Endothelial cell (in vitro differentiated cells): ENCODE measurements around the gene THUMPD1. TPM values are rescaled to one million over a fixed set of nuclear protein-coding genes. Genes with fewer than 3 reads are reported as not detected.
"Not testable (repeated sequence)": the region's sequence is repeated elsewhere in the genome, so short reads cannot be mapped to it uniquely, and the experiment has no call there.

ENCODE experiments used
- DNase-seq: peaks from one replicate; pipeline ENCODE4 v3.0.0; 2021; ENCODE audit warnings: low spot score
- H3K27ac Mint-ChIP-seq: one replicate; pipeline ENCODE4 v1.8.0; 2021; ENCODE audit warnings: mixed read lengths, inconsistent platforms; ENCODE audit not compliant: unreplicated experiment
- H3K27me3 Mint-ChIP-seq: one replicate; pipeline ENCODE4 v1.8.0; 2021; ENCODE audit warnings: mild to moderate bottlenecking, moderate library complexity, mixed read lengths, inconsistent platforms; ENCODE audit not compliant: unreplicated experiment
- H3K36me3 Mint-ChIP-seq: one replicate; pipeline ENCODE4 v1.8.0; 2021; ENCODE audit warnings: mild to moderate bottlenecking, low read depth, mixed read lengths, inconsistent platforms; ENCODE audit not compliant: unreplicated experiment
- H3K4me1 Mint-ChIP-seq: one replicate; pipeline ENCODE4 v1.8.0; 2021; ENCODE audit warnings: mild to moderate bottlenecking, mixed read lengths, inconsistent platforms; ENCODE audit not compliant: unreplicated experiment
- H3K4me3 Mint-ChIP-seq: one replicate; pipeline ENCODE4 v1.8.0; 2021; ENCODE audit warnings: mild to moderate bottlenecking, mixed read lengths, inconsistent platforms; ENCODE audit not compliant: unreplicated experiment
- H3K9me3 Mint-ChIP-seq: one replicate; pipeline ENCODE4 v1.8.0; 2021; ENCODE audit warnings: mixed read lengths, inconsistent platforms; ENCODE audit not compliant: unreplicated experiment
- CTCF ChIP-seq: fragments of 200-600 bp; sonication (generic); IDR thresholded peaks from one replicate; pipeline ENCODE4 v1.5.0; 2021; ENCODE audit warnings: antibody characterized with exemption; ENCODE audit not compliant: unreplicated experiment
- total RNA-seq: library from RNA; stranded (reverse); fragmentation: NEBNext Ultra II Directional; extraction: Animal tissue kit (Norgen Biotek cat#: 25700); gene quantifications from one replicate; pipeline ENCODE4 v1.2.1, GENCODE V29; 2021; ENCODE audit not compliant: unreplicated experiment

The THUMPD1 gene
- total RNA-seq, 1 donor from 2014 or later: 32.2 TPM

DNA sequence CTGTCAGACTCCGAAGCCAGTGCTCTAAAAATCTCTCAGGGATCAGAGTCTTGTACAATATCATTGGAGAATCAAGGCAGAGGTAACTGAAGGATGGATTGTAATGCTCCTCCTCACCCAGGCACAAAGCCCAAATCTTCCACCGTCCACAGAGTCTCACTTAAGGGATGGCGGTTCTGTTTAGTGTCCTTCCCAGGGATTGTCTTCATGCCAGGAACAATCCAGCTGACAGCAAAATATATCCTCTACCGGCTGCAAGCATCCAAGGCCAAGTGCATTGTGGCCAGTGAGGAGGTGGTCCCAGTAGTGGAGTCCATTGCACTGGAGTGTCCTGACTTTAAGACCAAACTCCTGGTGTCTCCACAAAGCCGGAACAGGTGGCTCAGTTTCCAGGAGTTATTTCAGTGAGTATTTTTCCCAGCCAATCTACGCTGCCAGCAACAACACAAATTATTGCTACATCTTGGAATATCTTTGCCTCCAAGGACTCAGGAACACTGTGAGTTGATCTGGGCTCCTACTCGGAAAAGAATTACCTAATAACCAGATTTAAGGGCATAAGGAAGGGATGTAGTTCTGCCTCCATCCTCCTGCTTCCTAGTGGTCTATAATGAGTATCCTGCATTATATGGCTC, 30.2 kb downstream of the THUMPD1 start:
- Mint-ChIP-seq H3K27ac (no peak overlapping the region), H3K4me3 (no peak overlapping the region), H3K4me1 (no peaks in the 10 kb centered on the region), H3K27me3 (no peaks in the 10 kb centered on the region), H3K9me3 (no peaks in the 10 kb centered on the region), H3K36me3 (no peaks in the 10 kb centered on the region)
- DNase-seq: no peak
- no peak for TF ChIP-seq CTCF

- not testable (repeated sequence) for H3K27ac Mint-ChIP-seq, H3K4me1 Mint-ChIP-seq, H3K9me3 Mint-ChIP-seq, H3K4me3 Mint-ChIP-seq, H3K27me3 Mint-ChIP-seq, H3K36me3 Mint-ChIP-seq
- peak; percentile 71 for TF ChIP-seq CTCF
- peak; percentile 38 for DNase-seq
Measured at GRCh38 chr16:20708129-20708528, 33.5 kb downstream of the THUMPD1 start.

DNA sequence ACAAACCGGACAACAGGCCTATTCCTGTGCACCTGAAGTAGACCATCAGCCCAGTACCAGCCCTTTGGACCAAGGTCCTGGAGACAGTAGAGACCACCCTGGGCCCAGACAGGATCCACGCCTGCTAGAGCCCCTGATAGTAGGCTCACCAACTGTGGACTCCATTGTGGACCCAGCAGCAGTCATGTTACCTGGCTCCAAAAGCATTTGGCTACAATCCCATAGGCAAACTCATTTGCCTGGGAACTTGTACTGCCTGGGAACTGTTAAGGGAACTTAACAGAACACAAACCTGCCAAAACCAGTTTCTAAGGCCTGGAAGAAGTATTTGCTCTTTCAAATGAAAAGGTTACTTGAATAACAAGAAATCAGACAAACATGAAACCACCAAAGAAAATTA, 34.2 kb downstream of the THUMPD1 start:
- Mint-ChIP-seq H3K27me3 (peaks cover 1% of the 10 kb centered on the region), H3K4me1 (no peaks in the 10 kb centered on the region), H3K4me3 (no peak overlapping the region), H3K36me3 (no peaks in the 10 kb centered on the region), H3K27ac (no peak overlapping the region), H3K9me3 (no peaks in the 10 kb centered on the region)
- DNase-seq: no peak
- TF ChIP-seq CTCF: no peak

DNA sequence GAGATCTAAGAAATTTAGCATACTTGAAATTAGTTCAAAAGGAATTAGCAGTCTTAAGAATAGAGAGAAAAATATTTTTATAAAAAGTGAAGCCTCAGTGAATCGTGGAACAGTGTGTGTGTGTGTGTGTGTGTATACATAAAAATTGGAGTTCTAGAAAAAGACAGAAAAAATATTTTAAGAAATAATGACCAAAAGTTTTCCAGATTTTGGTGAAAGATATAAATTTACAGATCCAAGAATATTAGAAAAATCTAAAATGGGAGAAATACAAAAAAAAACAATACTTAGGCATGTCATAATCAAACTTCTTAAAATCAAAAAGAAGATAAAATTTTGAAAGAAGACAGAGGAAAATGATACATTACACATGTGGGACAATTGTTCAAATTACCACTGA, 35.6 kb downstream of the THUMPD1 start:
- H3K4me3 Mint-ChIP-seq, H3K36me3 Mint-ChIP-seq, H3K9me3 Mint-ChIP-seq, DNase-seq, H3K4me1 Mint-ChIP-seq, H3K27ac Mint-ChIP-seq, H3K27me3 Mint-ChIP-seq: not testable (repeated sequence)

DNA sequence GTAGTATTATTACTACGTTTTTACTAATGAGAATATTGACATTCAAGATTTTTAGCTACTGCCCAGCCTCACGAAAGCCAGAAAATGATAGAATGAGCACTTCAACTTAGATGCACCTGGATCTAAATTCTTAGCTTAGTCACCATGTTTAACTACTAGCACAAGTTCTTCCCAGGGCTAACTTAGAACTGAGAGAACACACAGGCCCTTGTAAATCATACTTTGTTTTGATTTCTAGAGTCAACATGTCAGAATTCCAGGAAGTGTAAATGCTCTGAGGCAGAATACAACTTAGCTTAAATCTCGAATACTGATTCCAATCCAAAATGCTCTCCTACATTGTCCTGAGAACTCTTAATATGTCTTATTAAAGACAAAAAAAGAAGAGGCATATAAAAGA, 37.3 kb downstream of the THUMPD1 start:
- Mint-ChIP-seq H3K4me3 (no peak overlapping the region), H3K27ac (no peak overlapping the region), H3K27me3 (peaks cover 1% of the 10 kb centered on the region), H3K4me1 (no peaks in the 10 kb centered on the region), H3K9me3 (no peaks in the 10 kb centered on the region), H3K36me3 (no peaks in the 10 kb centered on the region)
- no peak for TF ChIP-seq CTCF
- no peak for DNase-seq

DNA sequence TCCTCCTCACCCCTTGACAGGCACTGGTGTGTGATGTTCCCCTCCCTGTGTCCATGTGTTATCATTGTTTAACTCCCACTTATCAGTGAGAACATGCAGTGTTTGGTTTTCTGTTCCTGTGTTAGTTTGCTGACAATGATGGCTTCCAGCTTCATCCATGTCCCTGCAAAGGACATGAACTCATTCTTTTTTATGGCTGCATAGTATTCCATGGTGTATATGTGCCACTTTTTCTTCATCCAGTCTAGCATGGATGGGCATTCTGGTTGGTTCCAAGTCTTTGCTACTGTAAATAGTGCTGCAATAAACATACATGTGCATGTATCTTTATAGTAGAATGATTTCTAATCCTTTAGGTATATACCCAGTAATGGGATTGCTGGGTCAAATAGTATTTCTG, 39.9 kb downstream of the THUMPD1 start:
- not testable (repeated sequence) for H3K27me3 Mint-ChIP-seq, H3K36me3 Mint-ChIP-seq, H3K27ac Mint-ChIP-seq, H3K4me3 Mint-ChIP-seq, H3K9me3 Mint-ChIP-seq, H3K4me1 Mint-ChIP-seq, DNase-seq
